Fibroblast of mammary gland (primary cell): ENCODE measurements around the gene OR13C3.

ENCODE experiments used
- DNase-seq: peaks from one replicate; pipeline ENCODE4 v3.0.0-alpha.2; 2010; ENCODE audit warnings: low read depth
- H3K4me3 ChIP-seq: 2 replicates; pipeline ENCODE4 v1.5.1; 2011; ENCODE audit warnings: low read depth, mild to moderate bottlenecking, low read length, moderate library complexity; ENCODE audit not compliant: control insufficient read depth
- CTCF ChIP-seq: conservative IDR thresholded peaks from 2 replicates; pipeline ENCODE4 v1.5.1; 2011; ENCODE audit warnings: low read depth, low read length, inconsistent platforms; ENCODE audit not compliant: control insufficient read depth, insufficient read depth

Gene OR13C3

GRCh38 chr9:104536756-104537155, at the start of gene OR13C3:
Gene OR13C3 (minus strand): TSS chr9:104536856. CDS start chr9:104536723, 133 bp downstream.
- TF ChIP-seq CTCF: no peak
- no peak for DNase-seq
- H3K4me3 ChIP-seq: no peak within 1 kb of the TSS

GRCh38 chr9:104580562-104580961, 43.9 kb upstream of the OR13C3 start:
- no peak for DNase-seq
- no peak for TF ChIP-seq CTCF
- H3K4me3 ChIP-seq: no peak overlapping the region

DNA sequence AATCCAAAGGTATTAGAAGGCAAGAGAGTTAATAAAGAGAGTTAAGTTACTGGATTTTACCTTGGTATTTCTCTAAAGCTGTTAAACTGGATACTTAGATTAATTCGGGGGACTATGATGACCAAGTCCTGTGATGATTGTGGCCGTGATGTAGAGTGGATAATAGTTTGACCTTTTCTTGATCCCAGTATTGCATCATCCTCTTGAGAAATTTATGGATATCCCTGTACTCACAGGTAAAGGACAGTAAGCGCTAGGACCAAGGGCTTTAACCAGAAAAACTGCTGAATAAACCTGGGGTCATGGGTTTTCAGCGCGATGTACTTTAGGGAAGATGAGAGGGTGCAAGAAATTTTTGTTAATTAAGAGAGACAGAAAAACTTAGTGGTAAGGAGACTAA, 40.6 kb upstream of the OR13C3 start:
- DNase-seq: no peak
- TF ChIP-seq CTCF: no peak

GRCh38 chr9:104575456-104575855, 38.8 kb upstream of the OR13C3 start:
- no peak for TF ChIP-seq CTCF
- DNase-seq: peak; percentile 54
- no peak overlapping the region for H3K4me3 ChIP-seq

More for the DNA sequence above, 40.6 kb upstream of the OR13C3 start:
- H3K4me3 ChIP-seq: no peak overlapping the region

DNA sequence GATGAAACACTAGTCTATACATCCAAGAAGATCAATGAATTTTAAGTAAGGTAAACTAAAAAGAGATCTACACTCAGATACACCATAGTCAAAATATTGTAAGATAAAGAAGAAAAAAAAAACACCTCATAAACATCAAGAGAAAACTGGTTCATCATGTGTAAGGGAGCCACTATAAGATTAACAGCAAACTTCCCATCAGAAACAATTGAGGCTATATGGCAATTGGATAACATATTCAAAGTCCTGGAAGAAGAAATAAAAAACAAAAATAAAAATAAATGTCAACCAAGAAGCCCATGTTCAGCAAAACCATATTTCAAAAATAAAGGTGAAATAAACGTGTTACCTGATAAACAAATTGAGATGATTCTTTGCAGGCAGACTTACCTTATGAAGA, 36.0 kb upstream of the OR13C3 start:
- no peak for TF ChIP-seq CTCF
- H3K4me3 ChIP-seq: no peak overlapping the region
- DNase-seq: no peak

DNA sequence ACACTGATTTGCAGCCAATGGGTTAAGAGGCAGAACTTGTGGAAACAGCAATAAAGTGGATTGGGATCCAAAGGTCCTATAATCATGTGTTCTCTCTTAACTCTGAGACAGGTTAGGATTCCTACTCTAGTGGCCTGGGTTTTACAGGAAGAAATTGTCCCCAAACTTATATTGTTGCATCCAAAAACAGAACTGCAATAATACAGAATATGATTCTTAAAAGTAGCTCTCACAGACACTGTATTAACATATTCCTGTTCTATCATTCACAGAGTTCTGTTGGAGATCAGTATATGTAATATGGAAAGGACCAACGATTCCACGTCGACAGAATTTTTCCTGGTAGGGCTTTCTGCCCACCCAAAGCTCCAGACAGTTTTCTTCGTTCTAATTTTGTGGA, 32.2 kb upstream of the OR13C3 start, which contains the start of gene OR13C8:
OR13C8 (plus strand) TSS at position 301 of the 400 bp plus-strand sequence; CDS start at position 301, 0 bp downstream.
- no peak for DNase-seq
- H3K4me3 ChIP-seq: no peak within 1 kb of the TSS
- no peak for TF ChIP-seq CTCF

- TF ChIP-seq CTCF: no peak
- no peak for DNase-seq
- H3K4me3 ChIP-seq: no peak overlapping the region
Measured at GRCh38 chr9:104564358-104564757, 27.7 kb upstream of the OR13C3 start.
